Measurements from ENCODE around the gene TTC23L.

GRCh38 chr5:34868791-34869190 is 29.8 kb downstream of the TTC23L start:
- TF ChIP-seq CTCF (conservative IDR thresholded peaks at IDR 0.05; ENCODE audit: low read depth, low read length): no peak
- no peak for TF ChIP-seq EZH2 (IDR thresholded peaks at IDR 0.05; ENCODE audit: borderline replicate concordance, low read depth, low read length, poor library complexity, severe bottlenecking)
